Fibroblast of villous mesenchyme (primary cell): Measurements from ENCODE around the gene FEZ2. TPM values are rescaled to one million over a fixed set of nuclear protein-coding genes. Genes with fewer than 3 reads are reported as not detected.

Experiments
- DNase-seq: peaks from one replicate; pipeline ENCODE4 v3.0.0-alpha.2; 2010; ENCODE audit warnings: low read depth
- H3K4me3 ChIP-seq: 2 replicates; pipeline ENCODE4 v1.5.1; 2011; ENCODE audit warnings: low read depth, mild to moderate bottlenecking, low read length
- total RNA-seq: library from RNA; depleted of rRNA; stranded (reverse); fragments of >200 nt; gene quantifications from 2 replicates; pipeline ENCODE4 v1.2.3, GENCODE V29; 2012
- TF ChIP-seq, protein P1 (sequence below): IDR thresholded peaks from 2 replicates; pipeline ENCODE4 v1.5.1; 2012; ENCODE audit warnings: low read depth, mild to moderate bottlenecking, low read length; ENCODE audit not compliant: insufficient read depth

Gene FEZ2
- total RNA-seq, 1 donor, result 56.6 TPM

DNA sequence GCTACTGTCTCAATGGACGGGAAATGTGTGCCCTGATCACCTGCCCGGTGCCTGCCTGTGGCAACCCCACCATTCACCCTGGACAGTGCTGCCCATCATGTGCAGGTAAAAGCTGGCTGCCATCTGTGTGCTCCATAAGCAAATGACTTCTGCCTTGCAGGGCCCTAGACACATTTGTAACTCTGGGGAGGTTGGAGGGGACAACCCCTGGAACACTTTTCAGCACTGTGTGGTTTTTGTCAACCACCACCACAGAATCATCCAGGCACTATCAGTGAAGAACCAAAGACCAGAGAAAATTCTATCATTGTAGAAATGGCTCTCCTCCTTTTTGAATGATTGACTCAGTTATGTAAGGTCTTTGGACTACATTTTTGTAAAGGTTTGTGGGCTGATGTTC lies 84.3 kb downstream of the FEZ2 start:
- H3K4me3 ChIP-seq, result no peak overlapping the region
- DNase-seq, result no peak
- TF ChIP-seq, protein P1, sequence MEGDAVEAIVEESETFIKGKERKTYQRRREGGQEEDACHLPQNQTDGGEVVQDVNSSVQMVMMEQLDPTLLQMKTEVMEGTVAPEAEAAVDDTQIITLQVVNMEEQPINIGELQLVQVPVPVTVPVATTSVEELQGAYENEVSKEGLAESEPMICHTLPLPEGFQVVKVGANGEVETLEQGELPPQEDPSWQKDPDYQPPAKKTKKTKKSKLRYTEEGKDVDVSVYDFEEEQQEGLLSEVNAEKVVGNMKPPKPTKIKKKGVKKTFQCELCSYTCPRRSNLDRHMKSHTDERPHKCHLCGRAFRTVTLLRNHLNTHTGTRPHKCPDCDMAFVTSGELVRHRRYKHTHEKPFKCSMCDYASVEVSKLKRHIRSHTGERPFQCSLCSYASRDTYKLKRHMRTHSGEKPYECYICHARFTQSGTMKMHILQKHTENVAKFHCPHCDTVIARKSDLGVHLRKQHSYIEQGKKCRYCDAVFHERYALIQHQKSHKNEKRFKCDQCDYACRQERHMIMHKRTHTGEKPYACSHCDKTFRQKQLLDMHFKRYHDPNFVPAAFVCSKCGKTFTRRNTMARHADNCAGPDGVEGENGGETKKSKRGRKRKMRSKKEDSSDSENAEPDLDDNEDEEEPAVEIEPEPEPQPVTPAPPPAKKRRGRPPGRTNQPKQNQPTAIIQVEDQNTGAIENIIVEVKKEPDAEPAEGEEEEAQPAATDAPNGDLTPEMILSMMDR, result no peak

DNA sequence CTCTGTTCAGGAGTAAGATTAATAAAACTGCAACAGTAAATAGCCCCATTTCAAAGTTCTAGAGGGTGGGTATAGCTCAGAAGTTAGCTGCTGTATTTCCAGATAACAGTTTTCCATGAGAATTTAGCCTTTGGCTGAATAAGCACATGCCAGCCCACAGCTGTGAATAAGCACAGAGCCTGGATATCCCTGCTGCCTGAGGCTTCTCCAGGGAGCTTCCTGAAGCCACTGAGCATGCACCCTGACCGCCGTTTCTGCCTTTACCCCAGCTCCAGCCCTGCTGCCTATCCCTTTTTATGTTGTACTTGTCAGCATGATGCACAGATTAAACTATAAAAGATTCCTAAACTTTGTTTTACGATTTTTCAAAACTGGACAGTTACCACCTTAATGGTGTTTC lies 85.3 kb downstream of the FEZ2 start:
- TF ChIP-seq, protein P1, result no peak
- DNase-seq, result no peak
- H3K4me3 ChIP-seq, result no peak overlapping the region

DNA sequence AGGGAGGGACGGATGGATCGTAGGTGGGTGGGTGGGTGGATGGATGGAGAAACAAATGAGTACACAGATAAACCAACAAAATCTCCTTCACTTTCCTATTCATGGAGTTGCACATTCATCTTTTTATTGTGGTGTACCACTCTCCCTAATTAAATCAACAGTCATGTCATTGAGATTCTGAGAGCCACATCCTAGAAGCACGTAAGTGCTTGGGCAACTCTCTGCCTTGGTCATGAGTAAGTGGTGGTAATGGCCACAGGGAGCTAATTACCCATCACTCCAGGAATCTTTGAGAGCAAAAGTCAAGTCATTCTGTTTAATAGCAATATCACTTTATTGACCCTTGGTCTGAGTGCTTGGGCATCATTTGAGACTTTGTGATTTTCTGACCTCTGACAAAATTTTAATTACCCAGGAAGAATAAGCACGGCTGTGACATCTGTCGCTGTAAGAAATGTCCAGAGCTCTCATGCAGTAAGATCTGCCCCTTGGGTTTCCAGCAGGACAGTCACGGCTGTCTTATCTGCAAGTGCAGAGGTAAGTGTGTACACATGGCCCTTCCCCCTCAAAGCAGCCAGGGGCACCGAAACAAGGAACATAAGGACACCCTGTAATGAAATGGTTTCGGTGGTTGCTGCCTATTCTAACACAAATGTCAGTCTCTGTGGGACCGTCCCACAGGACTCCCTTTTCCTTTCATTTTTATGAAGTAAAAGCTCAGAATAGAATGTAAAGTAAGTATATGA lies 85.9 kb downstream of the FEZ2 start:
- TF ChIP-seq, protein P1, result no peak
- DNase-seq, result no peak
- no peak overlapping the region for H3K4me3 ChIP-seq

DNA sequence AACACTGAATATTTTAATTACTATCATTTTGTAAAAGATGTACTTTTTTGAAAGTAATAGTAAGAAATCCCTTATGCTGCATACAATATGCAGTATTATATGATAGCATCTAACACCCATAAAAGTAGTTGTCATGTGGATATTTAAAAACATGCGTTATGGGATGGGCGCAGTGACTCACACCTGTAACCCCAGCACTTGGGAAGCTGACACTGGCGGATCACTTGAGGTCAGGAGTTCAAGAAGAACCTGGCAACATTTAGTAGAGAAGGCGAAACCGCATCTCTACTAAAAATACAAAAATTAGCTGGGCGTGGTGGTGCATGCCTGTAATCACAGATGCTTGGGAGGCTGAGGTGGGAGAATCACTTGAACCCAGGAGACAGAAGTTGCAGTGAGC lies 88.9 kb downstream of the FEZ2 start:
- no peak for DNase-seq
- H3K4me3 ChIP-seq, result no peak overlapping the region
- TF ChIP-seq, protein P1, result no peak

DNA sequence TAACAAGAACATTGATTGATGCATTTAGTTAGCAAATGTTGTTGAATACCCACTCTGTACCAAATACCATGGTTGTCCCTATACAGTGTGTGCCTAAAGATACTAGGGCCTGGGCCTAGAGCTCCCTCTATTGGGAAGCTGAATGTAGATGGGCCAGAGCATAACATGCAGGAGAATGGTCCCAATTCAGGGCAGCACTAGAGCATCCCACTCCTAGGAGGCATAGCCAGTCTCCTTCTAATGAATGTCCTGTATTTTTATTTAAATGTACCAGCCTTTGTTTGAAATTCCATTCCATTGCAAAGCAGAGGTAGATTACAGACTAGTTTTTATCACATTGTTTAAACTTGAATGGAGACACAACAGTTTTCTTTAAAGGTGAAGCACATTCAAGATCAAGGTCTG lies 90.6 kb downstream of the FEZ2 start:
- H3K4me3 ChIP-seq, result no peak overlapping the region
- DNase-seq, result peak; percentile 67
- TF ChIP-seq, protein P1, result peak; percentile 91

Other genes starting within 250 kb of the FEZ2 start
- gene CRIM1, start 242.4 kb downstream of the FEZ2 start, total RNA-seq, result 729 and 949 TPM in 2 replicates
- under 0.01 TPM in 1 of 2 replicates, not detected in the other for gene VIT, start 98.5 kb upstream of the FEZ2 start, total RNA-seq